Measurements from ENCODE around the gene SNX32.

- no peak for TF ChIP-seq POLR2A (IDR thresholded peaks at IDR 0.05; ENCODE audit: borderline replicate concordance, extremely low read depth, insufficient read depth, insufficient read length)
- no peak for TF ChIP-seq CTCF (IDR thresholded peaks at IDR 0.05 in 2 of 3, conservative IDR thresholded peaks at IDR 0.05 in 1 of 3; ENCODE audit: borderline replicate concordance in 1 of 3, insufficient read depth in 1 of 3, low read depth in 2 of 3, low read length in 2 of 3)
- TF ChIP-seq ATF3 (IDR thresholded peaks at IDR 0.05), result no peak
- no peak for TF ChIP-seq REST (IDR thresholded peaks at IDR 0.05; ENCODE audit: low read depth)
- TF ChIP-seq EZH2phosphoT487 (IDR thresholded peaks at IDR 0.05; ENCODE audit: borderline replicate concordance), result no peak
- no peak for TF ChIP-seq EZH2 (IDR thresholded peaks at IDR 0.05)
- TF ChIP-seq POLR2AphosphoS5 (IDR thresholded peaks at IDR 0.05; ENCODE audit: low read depth, low read length), result no peak
- TF ChIP-seq SRF (IDR thresholded peaks at IDR 0.05; ENCODE audit: low read depth), result no peak
- TF ChIP-seq YY1 (IDR thresholded peaks at IDR 0.05; ENCODE audit: extremely low read depth, insufficient replicate concordance, low read depth, low read length), result no peak
- no peak for TF ChIP-seq JUND (IDR thresholded peaks at IDR 0.05)
- TF ChIP-seq CEBPB (IDR thresholded peaks at IDR 0.05; ENCODE audit: low read depth), result no peak
- TF ChIP-seq MAX (IDR thresholded peaks at IDR 0.05), result no peak
- no peak for TF ChIP-seq FOSL1 (IDR thresholded peaks at IDR 0.05; ENCODE audit: low read depth)
Measured at GRCh38 chr11:65886826-65887722, 53.3 kb downstream of the SNX32 start.

Measured in HCT116 (cell line).